Peyer's patch (tissue), 4 donors: ENCODE measurements around the gene ASPSCR1. TPM values are rescaled to one million over a fixed set of nuclear protein-coding genes. Genes with fewer than 3 reads are reported as not detected.

Experiments used
- DNase-seq, 3 donors: peaks; one replicate each; pipeline ENCODE4 v3.0.0-alpha.2; 2017 to 2019
- H3K27ac ChIP-seq, 4 donors: fragments of 200-600 bp; sonication (generic); one replicate each; pipeline ENCODE4 v1.5.1; 2016 to 2019
- H3K27me3 ChIP-seq, 2 donors: fragments of 200-600 bp; sonication (generic); one replicate each; pipeline ENCODE4 v1.5.1; 2019
- H3K36me3 ChIP-seq, 3 donors: fragments of 200-600 bp; sonication (generic); one replicate each; pipeline ENCODE4 v1.5.1; 2016 to 2019
- H3K4me1 ChIP-seq, 4 donors: fragments of 200-600 bp; sonication (generic); one replicate each; pipeline ENCODE4 v1.5.1; 2016 to 2019
- H3K4me3 ChIP-seq, 4 donors: fragments of 200-600 bp; sonication (generic); 1 replicate in 3 of 4; 2 replicates in 1 of 4; pipeline ENCODE4 v1.5.1; 2016 to 2019; ENCODE audit warnings: mild to moderate bottlenecking in 1 of 4
- H3K9me3 ChIP-seq, 4 donors: fragments of 200-600 bp; sonication (generic); one replicate each; pipeline ENCODE4 v1.5.1; 2016 to 2019; ENCODE audit warnings: mild to moderate bottlenecking in 1 of 4
- POLR2A ChIP-seq, 2 donors: fragments of 450-650 bp; IDR thresholded peaks; one replicate each; pipeline ENCODE4 v1.5.1; 2017; ENCODE audit warnings: antibody characterized with exemption in 2 of 2, mild to moderate bottlenecking in 2 of 2, moderate library complexity in 2 of 2
- total RNA-seq, 4 donors: library from RNA; depleted of rRNA; stranded (reverse); fragments of >200 nt; gene quantifications; one replicate each; pipeline ENCODE4 v1.1.0, GENCODE V29; 2016
- TF ChIP-seq, protein P1 (sequence below), 6 experiments: fragments of 450-650 bp in 4 of 6; fragments of 200-600 bp in 2 of 6; sonication (generic) in 1 of 6; IDR thresholded peaks; one replicate each; pipeline ENCODE4 v1.5.1; 2017 to 2019; ENCODE audit warnings: antibody characterized with exemption in 6 of 6, mild to moderate bottlenecking in 3 of 6, moderate library complexity in 1 of 6

ASPSCR1 gene
- total RNA-seq, 4 donors from 2014 or later = 31.6 to 70.1 (median 49.9) TPM

DNA sequence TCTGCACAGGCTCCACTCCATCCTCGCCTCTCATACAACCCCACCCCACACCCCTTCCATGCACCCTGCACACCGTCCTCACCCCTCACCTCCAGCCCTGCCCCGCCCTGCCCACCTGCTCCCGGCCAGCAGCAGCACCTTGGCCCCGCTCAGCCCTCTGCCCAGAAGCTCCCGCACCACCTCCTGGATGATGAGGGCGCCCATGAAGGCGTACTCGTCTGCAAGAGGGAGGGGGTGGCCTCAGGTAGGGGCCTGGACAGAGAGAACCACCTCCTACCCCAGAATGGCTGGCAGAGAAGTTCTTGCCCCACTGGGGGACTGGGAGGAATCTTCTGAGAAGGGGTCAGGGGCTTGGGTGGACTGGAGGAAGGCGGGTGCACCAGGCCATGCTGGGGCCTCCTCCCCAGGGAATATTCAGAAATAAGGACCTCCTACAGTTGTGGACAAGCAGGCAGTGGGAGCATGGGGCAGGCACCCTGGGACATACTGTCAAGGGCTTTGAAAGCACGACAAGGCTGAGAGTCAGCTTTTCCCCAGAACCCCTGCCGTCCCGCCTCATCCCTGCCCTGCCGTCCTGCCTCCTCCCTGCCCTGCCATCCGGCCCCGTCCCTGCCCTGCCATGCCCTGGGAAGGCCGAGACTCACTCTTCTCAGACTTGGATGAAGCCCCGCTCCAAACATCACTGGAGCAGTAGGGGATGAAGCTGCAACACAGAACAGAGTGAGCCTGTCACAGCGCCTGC, 19.6 kb upstream of the ASPSCR1 start:
- Histone ChIP-seq H3K27ac (no peak overlapping the region), H3K36me3 (no peaks in the 10 kb centered on the region), H3K27me3 (peaks cover 0 to 29% of the 10 kb centered on the region in 2 donors)

DNA sequence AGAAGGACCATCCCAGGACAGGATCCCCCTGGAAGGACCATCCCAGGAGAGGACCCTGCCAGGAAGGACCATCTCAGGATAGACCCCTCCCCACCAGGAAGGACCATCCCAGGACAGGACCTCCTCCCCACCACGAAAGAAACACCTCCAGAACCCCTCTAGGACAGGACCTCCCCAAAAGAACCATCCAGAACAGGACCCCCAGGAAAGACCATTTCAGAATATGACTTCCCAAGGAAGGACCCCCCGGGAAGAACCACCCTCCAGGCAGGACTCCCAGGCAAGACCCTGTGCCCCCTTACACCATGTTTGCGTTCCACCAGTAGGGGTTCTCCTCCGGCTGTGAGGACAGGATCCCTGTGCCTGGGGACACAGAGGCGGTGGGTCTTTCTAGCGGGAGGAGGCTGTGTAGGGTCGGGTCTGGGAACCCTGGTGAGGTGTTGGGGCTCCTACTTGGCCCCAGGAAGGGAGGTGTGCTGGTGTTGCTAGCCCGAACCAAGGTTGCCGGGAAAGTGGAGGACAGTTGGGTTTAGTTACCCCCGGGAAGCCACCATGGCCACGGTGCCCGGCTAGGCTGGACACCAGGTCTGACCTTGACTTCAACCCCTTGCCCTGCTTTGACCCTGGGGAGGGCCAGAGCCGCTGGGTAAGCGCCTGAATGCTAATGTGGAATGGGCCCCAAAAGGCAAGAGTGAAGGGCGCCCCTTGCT, 18.6 kb upstream of the ASPSCR1 start:
- no peaks in the 10 kb centered on the region for H3K9me3 ChIP-seq
- peaks cover 0 to 30% (median 15%) of the 10 kb centered on the region in 4 donors for H3K4me1 ChIP-seq
- H3K27me3 ChIP-seq = peaks cover 0 to 29% of the 10 kb centered on the region in 2 donors
- peak overlapping the region in 1 of 4 donors; percentile 52 for H3K27ac ChIP-seq
- H3K36me3 ChIP-seq = no peaks in the 10 kb centered on the region
- peak overlapping the region in 1 of 4 donors; percentile 59 for H3K4me3 ChIP-seq
- TF ChIP-seq POLR2A (IDR thresholded peaks at IDR 0.05) = no peak
- TF ChIP-seq, protein P1, sequence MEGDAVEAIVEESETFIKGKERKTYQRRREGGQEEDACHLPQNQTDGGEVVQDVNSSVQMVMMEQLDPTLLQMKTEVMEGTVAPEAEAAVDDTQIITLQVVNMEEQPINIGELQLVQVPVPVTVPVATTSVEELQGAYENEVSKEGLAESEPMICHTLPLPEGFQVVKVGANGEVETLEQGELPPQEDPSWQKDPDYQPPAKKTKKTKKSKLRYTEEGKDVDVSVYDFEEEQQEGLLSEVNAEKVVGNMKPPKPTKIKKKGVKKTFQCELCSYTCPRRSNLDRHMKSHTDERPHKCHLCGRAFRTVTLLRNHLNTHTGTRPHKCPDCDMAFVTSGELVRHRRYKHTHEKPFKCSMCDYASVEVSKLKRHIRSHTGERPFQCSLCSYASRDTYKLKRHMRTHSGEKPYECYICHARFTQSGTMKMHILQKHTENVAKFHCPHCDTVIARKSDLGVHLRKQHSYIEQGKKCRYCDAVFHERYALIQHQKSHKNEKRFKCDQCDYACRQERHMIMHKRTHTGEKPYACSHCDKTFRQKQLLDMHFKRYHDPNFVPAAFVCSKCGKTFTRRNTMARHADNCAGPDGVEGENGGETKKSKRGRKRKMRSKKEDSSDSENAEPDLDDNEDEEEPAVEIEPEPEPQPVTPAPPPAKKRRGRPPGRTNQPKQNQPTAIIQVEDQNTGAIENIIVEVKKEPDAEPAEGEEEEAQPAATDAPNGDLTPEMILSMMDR (IDR thresholded peaks at IDR 0.05) = no peak
- no peak for DNase-seq

More for the DNA sequence above, 19.6 kb upstream of the ASPSCR1 start:
- Histone ChIP-seq H3K4me3 (no peak overlapping the region), H3K9me3 (no peaks in the 10 kb centered on the region), H3K4me1 (peaks cover 0 to 30% (median 15%) of the 10 kb centered on the region in 4 donors)
- DNase-seq = no peak
- no peak for TF ChIP-seq POLR2A (IDR thresholded peaks at IDR 0.05)
- TF ChIP-seq, protein P1 (IDR thresholded peaks at IDR 0.05) = no peak

DNA sequence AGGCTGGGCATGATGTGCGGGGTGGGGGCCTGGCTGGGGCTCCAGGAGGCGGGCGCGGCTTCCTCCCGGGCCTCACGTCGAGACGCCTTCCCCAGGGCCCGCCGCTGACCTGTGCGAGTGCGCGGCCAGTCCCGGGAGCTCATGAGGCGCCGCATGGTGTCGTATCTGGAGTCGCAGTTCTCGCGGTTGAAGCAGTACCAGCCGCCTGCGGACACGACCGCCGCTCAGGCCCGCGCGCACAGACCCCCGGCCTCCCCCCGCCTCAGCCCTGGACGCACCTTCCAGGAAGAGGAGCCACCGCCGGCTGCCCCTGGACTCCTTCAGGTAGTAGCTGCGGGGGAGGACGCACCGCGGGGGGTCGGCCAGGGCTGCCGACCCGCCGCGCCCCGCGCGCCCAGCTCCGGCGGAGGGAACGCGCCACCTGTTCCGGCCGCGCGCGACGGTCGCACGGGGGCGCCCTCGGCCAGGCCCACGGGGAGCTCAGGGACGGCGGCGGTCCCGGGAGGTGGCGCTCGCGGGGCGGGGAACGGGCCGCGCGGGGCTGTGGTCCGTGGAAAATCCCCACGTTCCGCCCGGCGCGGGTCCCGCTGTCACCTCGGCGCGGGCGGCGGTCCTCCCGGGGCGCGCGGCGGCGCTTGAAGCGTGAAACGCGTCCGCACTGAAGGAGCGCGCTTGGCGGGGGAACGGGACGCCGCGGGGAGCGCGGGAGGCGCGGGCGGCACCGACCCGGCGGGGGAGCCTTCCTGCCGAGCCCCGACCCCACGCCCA, 17.9 kb upstream of the ASPSCR1 start:
- no peaks in the 10 kb centered on the region for H3K9me3 ChIP-seq
- peak; percentile 78 to 88 (median 85) for DNase-seq
- H3K4me3 ChIP-seq = peak overlapping the region; percentile 32 to 63 (median 53)
- H3K27me3 ChIP-seq = peaks cover 0 to 29% of the 10 kb centered on the region in 2 donors
- H3K4me1 ChIP-seq = peaks cover 0 to 30% (median 15%) of the 10 kb centered on the region in 4 donors
- H3K36me3 ChIP-seq = no peaks in the 10 kb centered on the region
- TF ChIP-seq POLR2A (IDR thresholded peaks at IDR 0.05) = no peak
- TF ChIP-seq, protein P1 (IDR thresholded peaks at IDR 0.05) = peak; percentile 80 to 99 (median 97)
- H3K27ac ChIP-seq = peak overlapping the region in 1 of 4 donors; percentile 52

DNA sequence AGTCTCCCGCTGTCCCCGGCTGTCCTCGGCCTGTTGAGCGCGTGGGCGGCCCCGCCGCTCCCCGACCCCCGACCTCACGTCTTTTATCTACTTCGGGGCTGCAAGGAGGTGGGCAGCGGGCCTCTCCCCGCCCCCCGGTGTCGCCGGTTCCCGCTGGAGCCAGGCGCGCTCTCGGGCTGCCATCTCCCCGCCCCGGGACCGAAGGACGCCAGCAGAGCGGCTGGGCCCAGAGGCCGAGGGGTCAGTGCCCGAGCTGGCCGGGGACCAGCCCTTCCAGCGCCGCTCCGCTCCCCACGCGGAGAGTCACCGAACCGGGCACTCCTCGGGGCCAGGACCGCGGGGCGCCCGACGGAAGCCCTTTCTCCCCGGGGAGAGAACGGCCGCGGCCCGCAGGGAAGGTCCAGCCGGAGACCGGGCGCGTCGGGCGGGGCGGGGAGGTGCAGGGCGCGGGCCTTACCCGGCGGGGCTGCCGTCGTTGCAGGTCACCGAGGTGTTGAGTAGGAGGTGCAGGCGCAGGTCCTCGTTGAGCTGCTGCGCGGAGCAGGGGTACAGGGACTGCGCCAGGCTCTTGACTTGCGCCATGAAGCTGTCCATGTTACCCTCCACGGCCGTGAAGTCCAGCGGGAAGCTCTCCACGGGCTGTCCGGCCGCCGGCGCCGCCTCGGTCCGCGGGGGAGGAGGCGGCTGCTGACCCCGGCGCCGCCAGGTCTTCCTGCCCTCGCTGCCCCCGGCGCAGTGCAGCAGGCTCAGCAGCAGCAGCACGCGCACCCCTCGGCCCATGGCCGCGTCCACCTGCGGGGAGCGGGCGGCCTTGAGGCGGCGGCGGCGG, 17.1 kb upstream of the ASPSCR1 start:
- Histone ChIP-seq H3K4me1 (peaks cover 0 to 30% (median 15%) of the 10 kb centered on the region in 4 donors), H3K27ac (peak overlapping the region in 1 of 4 donors; percentile 52), H3K36me3 (no peaks in the 10 kb centered on the region), H3K9me3 (no peaks in the 10 kb centered on the region), H3K4me3 (peak overlapping the region; percentile 32 to 63 (median 53)), H3K27me3 (peaks cover 0 to 29% of the 10 kb centered on the region in 2 donors)
- no peak for DNase-seq
- no peak for TF ChIP-seq POLR2A (IDR thresholded peaks at IDR 0.05)
- TF ChIP-seq, protein P1 (IDR thresholded peaks at IDR 0.05) = no peak
